Mucosa of stomach (tissue), 1 donor: Measurements from ENCODE around the gene SKP2.

Experiments used
- H3K27me3 ChIP-seq: one replicate; pipeline ENCODE4 v1.7.0; 2013; ENCODE audit warnings: mild to moderate bottlenecking, low read length; ENCODE audit not compliant: control insufficient read depth, insufficient read depth
- H3K36me3 ChIP-seq: one replicate; pipeline ENCODE4 v1.7.0; 2013; ENCODE audit warnings: low read length; ENCODE audit not compliant: control insufficient read depth, insufficient read depth
- H3K4me1 ChIP-seq: one replicate; pipeline ENCODE4 v1.7.0; 2013; ENCODE audit warnings: mild to moderate bottlenecking, low read length; ENCODE audit not compliant: control insufficient read depth, insufficient read depth
- H3K4me3 ChIP-seq: one replicate; pipeline ENCODE4 v1.7.0; 2013; ENCODE audit warnings: low read length
- H3K9ac ChIP-seq: one replicate; pipeline ENCODE4 v1.7.0; 2013; ENCODE audit warnings: mild to moderate bottlenecking, low read length, moderate library complexity
- H3K9me3 ChIP-seq: one replicate; pipeline ENCODE4 v1.7.0; 2013; ENCODE audit warnings: mild to moderate bottlenecking, low read length, moderate library complexity; ENCODE audit not compliant: control insufficient read depth
- donor health status: Pancreatic carcinoma.

The SKP2 gene

GRCh38 chr5:36162810-36163486 is 11.0 kb downstream of the SKP2 start:
- H3K4me1 ChIP-seq, result peaks cover 17% of the 10 kb centered on the region
- H3K36me3 ChIP-seq, result no peaks in the 10 kb centered on the region
- no peak overlapping the region for H3K4me3 ChIP-seq
- no peaks in the 10 kb centered on the region for H3K27me3 ChIP-seq
- no peak overlapping the region for H3K9ac ChIP-seq
- H3K9me3 ChIP-seq, result no peaks in the 10 kb centered on the region

- Histone ChIP-seq H3K9me3 (no peaks in the 10 kb centered on the region), H3K4me3 (no peak overlapping the region), H3K36me3 (no peaks in the 10 kb centered on the region), H3K27me3 (no peaks in the 10 kb centered on the region), H3K9ac (no peak overlapping the region), H3K4me1 (peaks cover 17% of the 10 kb centered on the region)
These were observed 12.6 kb downstream of the SKP2 start for GRCh38 chr5:36164461-36164860.

GRCh38 chr5:36168737-36169136 is 16.8 kb downstream of the SKP2 start:
- H3K27me3 ChIP-seq, result no peaks in the 10 kb centered on the region
- H3K4me3 ChIP-seq, result no peak overlapping the region
- no peaks in the 10 kb centered on the region for H3K4me1 ChIP-seq
- no peaks in the 10 kb centered on the region for H3K9me3 ChIP-seq
- peaks cover 3% of the 10 kb centered on the region for H3K36me3 ChIP-seq
- no peak overlapping the region for H3K9ac ChIP-seq

GRCh38 chr5:36170832-36171424 is 19.0 kb downstream of the SKP2 start:
- H3K27me3 ChIP-seq, result no peaks in the 10 kb centered on the region
- H3K9ac ChIP-seq, result no peak overlapping the region
- no peak overlapping the region for H3K4me3 ChIP-seq
- H3K9me3 ChIP-seq, result no peaks in the 10 kb centered on the region
- no peaks in the 10 kb centered on the region for H3K4me1 ChIP-seq
- H3K36me3 ChIP-seq, result peaks cover 3% of the 10 kb centered on the region

GRCh38 chr5:36172599-36172998 is 20.7 kb downstream of the SKP2 start:
- Histone ChIP-seq H3K4me3 (no peak overlapping the region), H3K36me3 (peaks cover 3% of the 10 kb centered on the region), H3K4me1 (no peaks in the 10 kb centered on the region), H3K9me3 (no peaks in the 10 kb centered on the region), H3K27me3 (no peaks in the 10 kb centered on the region), H3K9ac (no peak overlapping the region)

GRCh38 chr5:36173426-36173825 is 21.5 kb downstream of the SKP2 start:
- Histone ChIP-seq H3K27me3 (no peaks in the 10 kb centered on the region), H3K9me3 (no peaks in the 10 kb centered on the region), H3K9ac (no peak overlapping the region), H3K4me3 (no peak overlapping the region), H3K4me1 (no peaks in the 10 kb centered on the region), H3K36me3 (peaks cover 3% of the 10 kb centered on the region)

GRCh38 chr5:36174119-36174518 is 22.2 kb downstream of the SKP2 start:
- Histone ChIP-seq H3K9me3 (no peaks in the 10 kb centered on the region), H3K36me3 (peaks cover 3% of the 10 kb centered on the region), H3K4me3 (no peak overlapping the region), H3K4me1 (no peaks in the 10 kb centered on the region), H3K9ac (no peak overlapping the region), H3K27me3 (no peaks in the 10 kb centered on the region)

GRCh38 chr5:36175043-36175442 is 23.1 kb downstream of the SKP2 start:
- no peak overlapping the region for H3K4me3 ChIP-seq
- no peaks in the 10 kb centered on the region for H3K27me3 ChIP-seq
- peaks cover 3% of the 10 kb centered on the region for H3K36me3 ChIP-seq
- no peak overlapping the region for H3K9ac ChIP-seq
- H3K9me3 ChIP-seq, result no peaks in the 10 kb centered on the region
- H3K4me1 ChIP-seq, result no peaks in the 10 kb centered on the region

- Histone ChIP-seq H3K4me3 (no peak overlapping the region), H3K9me3 (no peaks in the 10 kb centered on the region), H3K9ac (no peak overlapping the region), H3K27me3 (no peaks in the 10 kb centered on the region), H3K4me1 (peaks cover 3% of the 10 kb centered on the region), H3K36me3 (peaks cover 3% of the 10 kb centered on the region)
These were observed 25.2 kb downstream of the SKP2 start for GRCh38 chr5:36177154-36177553.

- Histone ChIP-seq H3K4me3 (no peak overlapping the region), H3K9me3 (no peaks in the 10 kb centered on the region), H3K9ac (no peak overlapping the region), H3K4me1 (peaks cover 3% of the 10 kb centered on the region), H3K27me3 (no peaks in the 10 kb centered on the region), H3K36me3 (peaks cover 3% of the 10 kb centered on the region)
These were observed 26.0 kb downstream of the SKP2 start for GRCh38 chr5:36177715-36178523.

GRCh38 chr5:36178524-36178890 is 26.6 kb downstream of the SKP2 start:
- no peak overlapping the region for H3K4me3 ChIP-seq
- peaks cover 3% of the 10 kb centered on the region for H3K4me1 ChIP-seq
- no peaks in the 10 kb centered on the region for H3K27me3 ChIP-seq
- no peak overlapping the region for H3K9ac ChIP-seq
- no peaks in the 10 kb centered on the region for H3K36me3 ChIP-seq
- no peaks in the 10 kb centered on the region for H3K9me3 ChIP-seq

GRCh38 chr5:36179950-36180349 is 28.0 kb downstream of the SKP2 start:
- peaks cover 3% of the 10 kb centered on the region for H3K4me1 ChIP-seq
- no peaks in the 10 kb centered on the region for H3K9me3 ChIP-seq
- no peaks in the 10 kb centered on the region for H3K36me3 ChIP-seq
- H3K9ac ChIP-seq, result no peak overlapping the region
- no peaks in the 10 kb centered on the region for H3K27me3 ChIP-seq
- H3K4me3 ChIP-seq, result no peak overlapping the region
